Adrenal gland (tissue), 12 donors: ENCODE results near the gene NOVA2. TPM values are rescaled to one million over a fixed set of nuclear protein-coding genes. Genes with fewer than 3 reads are reported as not detected.

Experiments
- DNase-seq, 7 donors: peaks; one replicate each; pipeline ENCODE4 v3.0.0-alpha.2; 2019 to 2020
- H3K27ac ChIP-seq, 5 donors: fragments of 200-600 bp; sonication (generic) in 4 of 5; 1 replicate in 3 of 5; 2 replicates in 2 of 5; pipeline versions ENCODE4 v1.5.1 to v1.8.0; 2016 to 2020; ENCODE audit warnings: mild to moderate bottlenecking in 1 of 5
- H3K27me3 ChIP-seq: fragments of 200-600 bp; 2 replicates; pipeline ENCODE4 v1.8.0; 2021
- H3K36me3 ChIP-seq, 2 donors: fragments of 200-600 bp; replicated peaks in 1 of 2; 1 replicate in 1 of 2; 2 replicates in 1 of 2; pipeline versions ENCODE4 v1.5.1 to v1.8.0; 2018 to 2022
- H3K4me1 ChIP-seq, 2 donors: fragments of 200-600 bp; replicated peaks in 1 of 2; 1 replicate in 1 of 2; 2 replicates in 1 of 2; pipeline versions ENCODE4 v1.5.1 to v1.8.0; 2018 to 2021
- H3K4me3 ChIP-seq, 4 donors: fragments of 200-600 bp; sonication (generic) in 3 of 4; one replicate each; pipeline ENCODE4 v1.5.1; 2016 to 2018
- H3K9me3 ChIP-seq, 3 donors: fragments of 200-600 bp; sonication (generic) in 1 of 3; replicated peaks in 1 of 3; 1 replicate in 2 of 3; 2 replicates in 1 of 3; pipeline versions ENCODE4 v1.5.1 to v1.8.0; 2016 to 2021
- CTCF ChIP-seq, 6 experiments: fragments of 450-650 bp in 4 of 6; fragments of 200-600 bp in 2 of 6; sonication (generic) in 1 of 6; IDR thresholded peaks; 1 replicate in 5 of 6; 2 replicates in 1 of 6; pipeline versions ENCODE4 v1.5.1 to v1.8.0; 2016 to 2021; ENCODE audit warnings: antibody characterized with exemption in 6 of 6, mild to moderate bottlenecking in 2 of 6, moderate library complexity in 1 of 6
- POLR2A ChIP-seq, 2 donors: fragments of 450-650 bp; IDR thresholded peaks; one replicate each; pipeline ENCODE4 v1.6.1; 2017; ENCODE audit warnings: antibody characterized with exemption in 2 of 2, mild to moderate bottlenecking in 2 of 2, moderate library complexity in 1 of 2
- WGBS, 4 donors: extraction: QIAGEN DNeasy Blood & Tissue Kit in 2 of 4; methylation state at CpG; one replicate each; pipeline versions ENCODE4 v1.1.5 to v1.1.7; 2013 to 2017; 5-methylcytosine and 5-hydroxymethylcytosine counted together
- intact Hi-C, 2 donors: fragments of 100-400 bp; cut with DNase I; formaldehyde crosslinking; loops; one replicate each; pipeline versions ENCODE4 v1.14.1 to v1.15.0; 2022 to 2023
- polyA plus RNA-seq, 3 donors: library from polyadenylated mRNA; stranded (reverse); fragments of 200-250 nt in 2 of 3; fragments of 350-450 nt in 1 of 3; fragmentation: Illumina TruSeq in 1 of 3; extraction: RNeasy Lipid Tissue Mini Kit (QIAGEN cat#74804) in 1 of 3; gene quantifications; one replicate each; pipeline ENCODE4 v1.2.3, GENCODE V29; 2013 to 2014
- total RNA-seq, 9 donors: library from RNA; depleted of rRNA in 4 of 9; stranded (reverse); fragments of >200 nt in 4 of 9; fragments of 120-200 nt in 1 of 9; fragmentation: NEBNext Ultra II Directional in 1 of 9; extraction: Animal tissue kit (Norgen Biotek cat#: 25700) in 1 of 9; gene quantifications; one replicate each; pipeline versions ENCODE4 v1.1.0 to v1.2.4, GENCODE V29; 2013 to 2023
- donor health status: healthy with polysubstance abuse.
- donor health status: Bipolar disorder and iron deficiency.
- donor health status: DM: yes; HTN: yes; CAD: no.
- donor health status: DM: no; HTN: no; CAD: no.
- donor health status: DM: no; HTN: no; CAD: no.
- donor health status: DM: yes; HTN: yes; CAD: no.

The NOVA2 gene
- total and polyA plus RNA-seq, 12 donors: 0.54 to 10.8 (median 2.4) TPM

- Histone ChIP-seq H3K4me3 (no peak overlapping the region), H3K27me3 (peaks cover 4% of the 10 kb centered on the region), H3K27ac (no peak overlapping the region), H3K9me3 (no peaks in the 10 kb centered on the region), H3K4me1 (peaks cover 2 to 3% of the 10 kb centered on the region in 2 donors), H3K36me3 (no peaks in the 10 kb centered on the region)
- peak; percentile 53 to 91 (median 80) for TF ChIP-seq CTCF (IDR thresholded peaks at IDR 0.05)
- TF ChIP-seq POLR2A (IDR thresholded peaks at IDR 0.05): no peak
- WGBS, 4 donors: 56 to 81% (median 62%) methylated on average over 14 to 28 of the region's 28 CpGs
- intact Hi-C loops: no loop called here
- peak; percentile 54 to 87 (median 70) for DNase-seq
These were observed 36.2 kb upstream of the NOVA2 start for GRCh38 chr19:46009530-46010510.

DNA sequence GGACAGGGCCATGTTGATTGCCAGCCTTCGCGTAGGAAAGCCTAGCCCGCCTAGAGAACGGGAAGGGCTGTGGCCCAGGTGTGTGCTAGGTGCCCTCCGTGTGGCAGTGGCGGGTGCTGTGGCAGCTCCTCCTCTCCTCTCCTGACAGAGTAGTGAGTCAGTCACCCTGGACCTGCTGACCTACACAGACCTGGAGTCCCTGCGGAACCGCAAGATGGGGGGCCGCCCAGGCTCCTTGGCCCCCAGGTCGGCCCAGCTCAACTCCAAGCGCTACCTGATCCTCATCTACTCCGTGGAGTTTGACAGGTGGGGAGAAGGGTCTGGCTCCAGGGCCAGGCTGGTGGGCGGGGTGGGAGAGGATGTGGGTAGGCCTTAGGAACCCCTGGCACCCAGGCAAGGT is 32.7 kb upstream of the NOVA2 start:
- WGBS, 4 donors: 94 to 98% (median 97%) methylated on average over 9 to 13 of the region's 13 CpGs
- intact Hi-C loops: no loop called here
- peak in 1 of 7 donors; percentile 42 for DNase-seq

GRCh38 chr19:46002678-46003275 is 29.1 kb upstream of the NOVA2 start:
- H3K4me1 ChIP-seq: no peaks in the 10 kb centered on the region
- no peak overlapping the region for H3K27ac ChIP-seq
- 96 to 98% (median 97%) methylated on average over 5 to 15 of the region's 15 CpGs for WGBS, 4 donors
- H3K4me3 ChIP-seq: no peak overlapping the region
- DNase-seq: no peak
- no peaks in the 10 kb centered on the region for H3K9me3 ChIP-seq
- intact Hi-C loops: no loop called here
- no peaks in the 10 kb centered on the region for H3K36me3 ChIP-seq
- TF ChIP-seq CTCF (IDR thresholded peaks at IDR 0.05) (no peak), POLR2A (IDR thresholded peaks at IDR 0.05) (no peak)
- no peaks in the 10 kb centered on the region for H3K27me3 ChIP-seq

More for the DNA sequence above, 32.7 kb upstream of the NOVA2 start:
- Histone ChIP-seq H3K27me3 (no peaks in the 10 kb centered on the region), H3K27ac (no peak overlapping the region), H3K4me3 (no peak overlapping the region), H3K9me3 (no peaks in the 10 kb centered on the region), H3K4me1 (no peaks in the 10 kb centered on the region), H3K36me3 (no peaks in the 10 kb centered on the region)
- TF ChIP-seq CTCF (IDR thresholded peaks at IDR 0.05) (no peak), POLR2A (IDR thresholded peaks at IDR 0.05) (no peak)

GRCh38 chr19:46000491-46001246 is 27.0 kb upstream of the NOVA2 start:
- Histone ChIP-seq H3K27me3 (no peaks in the 10 kb centered on the region), H3K9me3 (no peaks in the 10 kb centered on the region), H3K36me3 (no peaks in the 10 kb centered on the region), H3K4me1 (peaks cover 3 to 8% of the 10 kb centered on the region in 2 donors), H3K4me3 (no peak overlapping the region), H3K27ac (no peak overlapping the region)
- no peak for TF ChIP-seq CTCF (IDR thresholded peaks at IDR 0.05)
- peak in 6 of 7 donors; percentile 35 to 83 (median 44) for DNase-seq
- intact Hi-C loops: no loop called here
- 7 to 14% (median 9%) methylated on average over 19 to 34 of the region's 34 CpGs for WGBS, 4 donors
